B cell (primary cell): ENCODE results near the gene XPNPEP2.

Experiments used
- CTCF ChIP-seq: fragments of 200-600 bp; IDR thresholded peaks from one replicate; pipeline ENCODE4 v1.8.0; 2022; ENCODE audit warnings: antibody characterized with exemption, mild to moderate bottlenecking
- EZH2 ChIP-seq: IDR thresholded peaks from 2 replicates; pipeline ENCODE4 v1.6.1; 2012; ENCODE audit warnings: borderline replicate concordance, low read depth, mild to moderate bottlenecking, moderate library complexity, low read length; ENCODE audit not compliant: insufficient read depth, poor library complexity, severe bottlenecking

- TF ChIP-seq CTCF (no peak), EZH2 (no peak)
Observed at GRCh38 chrX:129700536-129700935, 38.2 kb upstream of the XPNPEP2 start.
